SK-N-SH treated with all-trans-retinoic acid at 6 μM for 48 hours (cell line): ENCODE data around the gene IKBKE.
A peak's percentile ranks its signal among the peaks of the same experiment; 100 is the strongest.

Experiments
- ATAC-seq: fragments of 200-7000 bp; cut with Tn5 transposase; 3 replicates; pipeline ENCODE4 v1.9.1; 2020; ENCODE audit warnings: mild to moderate bottlenecking, moderate library complexity
- ARNTL ChIP-seq: fragments of 450-650 bp; formaldehyde crosslinking; IDR thresholded peaks from 2 replicates; pipeline ENCODE4 v1.5.0; 2020; ENCODE audit warnings: low read depth, mild to moderate bottlenecking, moderate library complexity, borderline replicate concordance
- BACH2 ChIP-seq: fragments of 250-450 bp; sonication (Bioruptor Pico); IDR thresholded peaks from 2 replicates; pipeline ENCODE4 v1.9.0; 2021; ENCODE audit warnings: mild to moderate bottlenecking, borderline replicate concordance
- CREB5 ChIP-seq: fragments of 250-450 bp; sonication (Bioruptor Pico); IDR thresholded peaks from 2 replicates; pipeline ENCODE4 v1.5.1; 2020; ENCODE audit warnings: low read depth, mild to moderate bottlenecking, moderate library complexity
- CSDC2 ChIP-seq: fragments of 250-450 bp; sonication (Bioruptor Pico); IDR thresholded peaks from 2 replicates; pipeline ENCODE4 v1.5.0; 2020; ENCODE audit warnings: mild to moderate bottlenecking, moderate library complexity
- CSRNP3 ChIP-seq: fragments of 250-450 bp; sonication (Bioruptor Pico); IDR thresholded peaks from 2 replicates; pipeline ENCODE4 v1.5.1; 2021; ENCODE audit warnings: mild to moderate bottlenecking, moderate library complexity
- ESRRG ChIP-seq: fragments of 250-450 bp; sonication (Bioruptor Pico); IDR thresholded peaks from 2 replicates; pipeline ENCODE4 v1.6.1; 2021; ENCODE audit warnings: mild to moderate bottlenecking
- GLIS3 ChIP-seq: fragments of 250-450 bp; sonication (Bioruptor Pico); IDR thresholded peaks from 2 replicates; pipeline ENCODE4 v1.5.0; 2020; ENCODE audit warnings: mild to moderate bottlenecking, moderate library complexity
- ISL1 ChIP-seq: fragments of 250-450 bp; sonication (Bioruptor Pico); IDR thresholded peaks from 2 replicates; pipeline ENCODE4 v2.1.2; 2022; ENCODE audit warnings: mild to moderate bottlenecking, moderate library complexity
- OSR1 ChIP-seq: fragments of 250-450 bp; sonication (Bioruptor Pico); IDR thresholded peaks from 2 replicates; pipeline ENCODE4 v1.8.0; 2022; ENCODE audit warnings: moderate library complexity, mild to moderate bottlenecking, inconsistent platforms
- PATZ1 ChIP-seq: fragments of 250-450 bp; sonication (Bioruptor Pico); IDR thresholded peaks from 2 replicates; pipeline ENCODE4 v1.8.0; 2020; ENCODE audit warnings: mild to moderate bottlenecking, moderate library complexity, borderline replicate concordance
- POU6F1 ChIP-seq: fragments of 250-450 bp; sonication (Bioruptor Pico); IDR thresholded peaks from 2 replicates; pipeline ENCODE4 v1.8.0; 2021; ENCODE audit warnings: low read depth, mild to moderate bottlenecking, moderate library complexity, borderline replicate concordance
- PPARA ChIP-seq: fragments of 250-450 bp; sonication (Bioruptor Pico); IDR thresholded peaks from 2 replicates; pipeline ENCODE4 v1.5.0; 2020; ENCODE audit warnings: mild to moderate bottlenecking, borderline replicate concordance
- RARB ChIP-seq: fragments of 250-450 bp; sonication (Bioruptor Pico); IDR thresholded peaks from 2 replicates; pipeline ENCODE4 v1.8.0; 2021; ENCODE audit warnings: mild to moderate bottlenecking, moderate library complexity
- SNAI2 ChIP-seq: fragments of 250-450 bp; sonication (Bioruptor Pico); IDR thresholded peaks from 2 replicates; pipeline ENCODE4 v1.5.0; 2020; ENCODE audit warnings: mild to moderate bottlenecking, moderate library complexity
- TCF4 ChIP-seq: fragments of 250-450 bp; sonication (Bioruptor Pico); IDR thresholded peaks from 2 replicates; pipeline ENCODE4 v1.8.0; 2021; ENCODE audit warnings: mild to moderate bottlenecking, moderate library complexity, borderline replicate concordance
- TOX ChIP-seq: fragments of 250-450 bp; sonication (Bioruptor Pico); IDR thresholded peaks from 2 replicates; pipeline ENCODE4 v1.8.0; 2021; ENCODE audit warnings: mild to moderate bottlenecking, moderate library complexity, borderline replicate concordance
- TSHZ2 ChIP-seq: fragments of 250-450 bp; sonication (Bioruptor Pico); IDR thresholded peaks from 2 replicates; pipeline ENCODE4 v1.5.0; 2020; ENCODE audit warnings: mild to moderate bottlenecking, moderate library complexity
- ZC3H10 ChIP-seq: fragments of 250-450 bp; sonication (Bioruptor Pico); IDR thresholded peaks from 2 replicates; pipeline ENCODE4 v1.5.1; 2021; ENCODE audit warnings: mild to moderate bottlenecking, moderate library complexity
- ZFP3 ChIP-seq: fragments of 250-450 bp; sonication (Bioruptor Pico); IDR thresholded peaks from 2 replicates; pipeline ENCODE4 v1.5.0; 2020; ENCODE audit warnings: mild to moderate bottlenecking, moderate library complexity
- ZFP30 ChIP-seq: fragments of 450-650 bp; formaldehyde crosslinking; IDR thresholded peaks from 2 replicates; pipeline ENCODE4 v1.5.0; 2022; ENCODE audit warnings: mild to moderate bottlenecking, moderate library complexity
- ZNF70 ChIP-seq: fragments of 450-650 bp; formaldehyde crosslinking; IDR thresholded peaks from 2 replicates; pipeline ENCODE4 v1.5.0; 2020; ENCODE audit warnings: mild to moderate bottlenecking, moderate library complexity
- ZNF8 ChIP-seq: fragments of 450-650 bp; formaldehyde crosslinking; IDR thresholded peaks from 2 replicates; pipeline ENCODE4 v1.5.0; 2020; ENCODE audit warnings: mild to moderate bottlenecking, moderate library complexity

IKBKE gene

GRCh38 chr1:206447422-206447765 lies 22.9 kb upstream of the IKBKE start:
- no peak for TF ChIP-seq ZNF8 (CRISPR knock-in tag)
- TF ChIP-seq TCF4 (CRISPR knock-in tag) = 0 out of 2 replicates have a peak, but pooled peaks have one; percentile 7
- no peak for TF ChIP-seq TSHZ2 (CRISPR knock-in tag)
- no peak for ATAC-seq

- ATAC-seq = no peak
- no peak for TF ChIP-seq ISL1 (CRISPR knock-in tag)
- TF ChIP-seq GLIS3 (CRISPR knock-in tag) = no peak
- TF ChIP-seq TCF4 (CRISPR knock-in tag) = no peak
- no peak for TF ChIP-seq ZFP30 (CRISPR knock-in tag)
- no peak for TF ChIP-seq SNAI2 (CRISPR knock-in tag)
These were observed 22.5 kb upstream of the IKBKE start for GRCh38 chr1:206447792-206448191.

- TF ChIP-seq RARB (CRISPR knock-in tag) (no peak), CSDC2 (CRISPR knock-in tag) (no peak), ESRRG (CRISPR knock-in tag) (no peak), CSRNP3 (CRISPR knock-in tag) (no peak), TCF4 (CRISPR knock-in tag) (no peak), PATZ1 (CRISPR knock-in tag) (no peak), ISL1 (CRISPR knock-in tag) (no peak), BACH2 (no peak), TOX (CRISPR knock-in tag) (no peak), ZFP3 (no peak), GLIS3 (CRISPR knock-in tag) (no peak), ZFP30 (CRISPR knock-in tag) (no peak), OSR1 (CRISPR knock-in tag) (no peak), POU6F1 (CRISPR knock-in tag) (no peak), ZNF70 (no peak)
- no peak for ATAC-seq
These were observed 21.8 kb upstream of the IKBKE start for GRCh38 chr1:206448471-206448870.

- TF ChIP-seq CREB5 (CRISPR knock-in tag) (no peak), ZC3H10 (CRISPR knock-in tag) (no peak), CSDC2 (CRISPR knock-in tag) (no peak), TCF4 (CRISPR knock-in tag) (no peak), ISL1 (CRISPR knock-in tag) (no peak), PPARA (CRISPR knock-in tag) (no peak), BACH2 (no peak), ZFP30 (CRISPR knock-in tag) (no peak), PATZ1 (CRISPR knock-in tag) (no peak), GLIS3 (CRISPR knock-in tag) (no peak), ARNTL (CRISPR knock-in tag) (no peak), RARB (CRISPR knock-in tag) (no peak), ZFP3 (no peak), ESRRG (CRISPR knock-in tag) (no peak), OSR1 (CRISPR knock-in tag) (no peak)
- peak; percentile 64 for ATAC-seq
These were observed 20.7 kb upstream of the IKBKE start for GRCh38 chr1:206449565-206449964.
